COR-L47 (cell line): ENCODE results near the gene RBFA.
"Not testable (repeated sequence)": the region's sequence is repeated elsewhere in the genome, so short reads cannot be mapped to it uniquely, and the experiment has no call there.

Experiments used
- DNase-seq: peaks from one replicate; lab custom pipeline; 2025; lab: John Stamatoyannopoulos, UW

Gene RBFA, protein sequence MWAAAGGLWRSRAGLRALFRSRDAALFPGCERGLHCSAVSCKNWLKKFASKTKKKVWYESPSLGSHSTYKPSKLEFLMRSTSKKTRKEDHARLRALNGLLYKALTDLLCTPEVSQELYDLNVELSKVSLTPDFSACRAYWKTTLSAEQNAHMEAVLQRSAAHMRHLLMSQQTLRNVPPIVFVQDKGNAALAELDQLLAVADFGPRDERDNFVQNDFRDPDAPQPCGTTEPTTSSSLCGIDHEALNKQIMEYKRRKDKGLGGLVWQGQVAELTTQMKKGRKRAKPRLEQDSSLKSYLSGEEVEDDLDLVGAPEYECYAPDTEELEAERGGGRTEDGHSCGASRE

DNA sequence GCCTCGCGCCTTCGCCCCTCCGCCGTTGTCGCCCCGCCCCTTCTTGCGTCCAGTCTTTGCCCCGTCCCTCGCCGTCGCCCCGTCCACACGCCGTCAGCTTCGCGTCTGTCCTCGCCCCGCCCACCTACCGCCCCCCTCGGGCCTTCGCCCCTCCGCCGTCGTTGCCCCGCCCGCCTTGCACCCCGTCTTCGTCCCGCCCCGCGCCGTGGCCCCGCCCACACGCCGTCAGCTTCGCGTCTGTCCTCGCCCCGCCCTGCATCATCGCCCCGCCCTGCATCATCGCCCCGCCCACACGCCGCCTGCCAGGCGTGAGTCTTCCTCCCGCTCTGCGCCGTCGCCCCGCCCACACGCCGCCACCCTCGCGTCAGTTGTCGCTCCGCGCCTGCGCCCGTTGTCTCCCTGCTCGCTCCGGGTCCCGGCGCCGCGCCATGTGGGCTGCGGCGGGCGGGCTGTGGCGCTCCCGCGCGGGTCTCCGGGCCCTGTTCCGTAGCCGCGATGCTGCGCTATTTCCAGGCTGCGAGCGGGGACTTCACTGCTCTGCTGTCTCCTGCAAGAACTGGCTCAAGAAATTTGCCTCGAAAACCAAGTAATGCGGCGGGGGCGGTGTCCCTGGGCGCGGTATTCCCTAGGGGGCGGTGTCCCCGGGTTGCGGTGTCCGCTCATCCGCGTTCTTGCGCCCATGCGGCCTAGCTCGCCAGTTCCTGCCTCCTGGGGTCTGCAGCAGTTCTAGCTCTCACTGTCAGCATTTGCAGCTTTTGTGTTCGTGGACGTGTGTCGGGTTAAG, at the start of gene RBFA:
RBFA (plus strand) TSS at position 367 of the 784 bp plus-strand sequence; CDS start at position 429, 62 bp downstream.
- DNase-seq: peak; percentile 100

DNA sequence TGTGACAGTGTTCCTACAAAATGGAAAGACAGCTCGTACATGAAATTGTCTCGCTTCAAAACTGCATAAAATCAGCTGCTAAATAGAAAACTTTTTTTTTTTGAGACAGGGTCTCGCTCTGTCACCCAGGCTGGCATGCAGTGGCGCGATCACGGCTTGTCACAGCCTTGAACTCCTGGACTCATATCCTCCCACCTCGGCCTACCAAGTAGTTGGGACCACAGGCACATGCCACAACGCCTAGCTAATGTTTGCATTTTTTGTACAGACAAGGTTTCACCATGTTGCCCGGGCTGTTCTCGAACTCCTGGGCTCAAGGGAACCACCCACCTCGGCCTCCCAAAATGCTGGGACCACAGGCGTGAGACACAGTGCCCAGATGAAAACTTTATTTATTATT, 49.1 kb upstream of the RBFA start:
- no peak for DNase-seq

DNA sequence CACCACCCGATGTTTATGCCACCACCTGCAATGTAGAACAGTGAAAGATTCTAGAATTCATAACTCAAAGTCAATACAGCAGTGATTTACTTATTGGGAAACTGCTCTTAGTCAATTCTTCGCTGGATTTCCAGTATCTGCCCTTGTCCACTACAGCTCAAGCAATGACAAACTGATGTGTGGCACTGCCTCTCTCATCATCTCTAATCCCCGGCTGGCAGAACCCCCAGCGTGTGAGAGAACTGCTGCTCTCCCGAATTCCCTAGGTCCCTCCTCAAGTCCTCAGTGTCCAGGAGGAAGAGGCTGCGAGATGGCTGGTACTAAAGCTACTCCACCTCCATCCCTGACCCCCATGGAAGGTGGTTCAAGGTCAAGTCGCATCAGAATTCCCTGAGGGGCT, 47.5 kb upstream of the RBFA start:
- no peak for DNase-seq

DNA sequence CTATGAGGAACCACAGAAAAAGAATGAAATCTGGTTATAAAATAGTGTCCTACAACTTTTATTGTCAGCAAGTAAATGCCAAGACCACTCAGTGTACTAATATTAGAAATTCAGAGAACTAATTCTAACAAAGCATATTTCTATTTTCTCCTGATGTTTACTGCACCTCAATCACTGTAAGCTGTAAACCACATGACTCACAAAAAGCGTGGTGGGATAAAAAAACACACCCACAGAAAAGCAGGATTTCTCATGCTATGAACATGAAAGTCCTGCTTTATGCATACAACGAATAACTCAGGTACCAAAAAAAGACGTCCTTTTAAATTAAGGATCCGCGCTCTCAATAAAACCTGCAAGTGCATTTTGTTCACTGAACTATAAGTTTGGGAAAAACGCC, 46.7 kb upstream of the RBFA start:
- DNase-seq: no peak

DNA sequence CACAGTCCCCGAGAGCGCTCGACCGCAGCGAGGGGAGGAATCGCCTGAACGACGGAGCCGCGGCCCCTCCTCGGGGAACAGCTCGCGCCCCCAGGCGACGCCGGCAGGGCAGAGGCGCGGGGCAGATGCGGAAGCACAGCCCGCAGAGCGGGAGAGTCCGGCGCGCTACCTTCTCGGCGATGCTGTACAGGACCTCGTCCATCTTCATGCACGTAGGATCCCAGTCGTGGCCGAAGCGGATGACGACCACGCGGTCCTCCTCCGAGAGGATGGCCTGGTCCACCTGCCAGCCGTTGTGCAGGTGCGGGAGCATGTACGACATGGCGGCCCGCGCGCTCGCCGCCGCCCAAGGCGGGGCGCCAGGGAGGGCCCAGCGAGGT, 46.2 kb upstream of the RBFA start:
- peak; percentile 70 for DNase-seq

GRCh38 chr18:79988451-79989194, 45.6 kb upstream of the RBFA start, which contains the start of gene TXNL4A:
Gene TXNL4A (minus strand): TSS chr18:79988563. CDS start chr18:79988392, 171 bp downstream.
- DNase-seq: peak; percentile 93

GRCh38 chr18:79989195-79989497, 45.1 kb upstream of the RBFA start:
- no peak for DNase-seq

- no peak for DNase-seq
Observed at GRCh38 chr18:79991494-79991893, 42.7 kb upstream of the RBFA start.

DNA sequence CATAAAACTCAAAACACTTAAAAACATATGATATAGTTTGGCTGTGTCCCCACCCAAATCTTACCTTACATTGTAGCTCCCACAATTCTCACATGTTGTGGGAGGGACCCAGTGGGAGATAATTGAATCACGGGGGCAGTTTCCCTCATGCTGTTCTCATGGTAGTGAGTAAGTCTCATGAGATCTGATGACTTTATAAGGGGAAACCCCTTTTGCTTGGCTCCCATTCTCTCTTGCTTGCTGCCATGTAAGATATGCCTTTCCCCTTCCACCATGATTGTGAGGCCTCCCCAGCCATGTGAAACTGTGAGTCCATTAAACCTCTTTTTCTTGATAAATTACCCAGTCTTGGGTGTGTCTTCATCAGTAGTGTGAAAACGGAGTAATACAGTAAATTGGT, 34.5 kb upstream of the RBFA start:
- not testable (repeated sequence) for DNase-seq

- no peak for DNase-seq
Observed at GRCh38 chr18:80000877-80001276, 33.4 kb upstream of the RBFA start.

DNA sequence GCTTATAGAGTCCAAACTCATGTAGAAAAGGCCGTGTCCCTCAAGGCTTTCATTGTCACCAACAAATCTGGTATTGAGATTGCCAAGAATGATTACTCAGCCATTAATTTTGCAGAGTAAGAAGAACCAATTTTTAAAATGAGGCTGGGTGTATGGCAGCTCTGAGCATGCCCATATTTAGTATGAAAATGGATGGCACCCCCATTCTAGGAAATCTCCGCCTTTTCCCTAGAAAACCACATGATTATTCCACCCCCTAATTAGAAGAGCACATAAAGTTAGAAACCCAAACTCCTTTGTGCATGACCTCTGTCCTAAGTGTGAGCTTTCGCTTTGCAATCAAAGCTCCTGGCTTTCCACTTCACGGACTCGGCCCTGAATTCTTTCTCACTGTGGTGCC, 31.8 kb upstream of the RBFA start:
- no peak for DNase-seq

DNA sequence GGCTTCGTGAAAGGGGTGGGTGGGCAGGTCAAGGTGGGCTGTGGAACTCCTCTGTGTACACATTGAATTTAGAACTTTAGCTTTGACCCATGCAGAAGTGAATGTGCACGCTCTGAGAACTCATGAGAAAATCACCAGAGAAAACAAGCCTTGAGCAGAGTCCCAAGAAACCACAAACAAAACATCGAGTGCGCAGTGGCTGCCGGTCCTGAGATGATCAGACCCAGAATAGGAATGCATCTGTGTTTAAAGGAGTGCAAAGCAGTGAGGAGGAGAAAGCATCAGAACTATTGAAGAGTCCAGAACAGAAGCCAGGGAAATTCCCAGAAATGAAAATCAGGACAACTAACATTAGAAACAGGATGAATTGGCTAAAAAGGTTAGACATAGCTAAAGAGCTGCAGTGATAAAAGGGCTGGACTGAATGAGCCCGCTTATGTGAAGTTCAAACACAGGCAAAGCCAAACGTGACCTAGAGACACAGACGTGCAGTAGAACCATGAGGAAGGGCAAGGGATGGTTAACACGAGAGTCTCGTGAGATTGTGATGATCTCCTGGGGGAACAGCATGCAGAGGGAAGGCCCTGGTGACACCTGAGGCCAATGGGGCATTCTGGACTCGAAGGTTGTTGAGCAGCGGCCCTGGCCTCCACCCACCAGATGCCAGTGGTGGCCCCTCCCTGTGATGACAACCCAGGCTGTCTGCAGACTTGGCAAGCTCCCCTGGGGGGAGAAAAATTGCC, 29.5 kb upstream of the RBFA start:
- DNase-seq: no peak

DNA sequence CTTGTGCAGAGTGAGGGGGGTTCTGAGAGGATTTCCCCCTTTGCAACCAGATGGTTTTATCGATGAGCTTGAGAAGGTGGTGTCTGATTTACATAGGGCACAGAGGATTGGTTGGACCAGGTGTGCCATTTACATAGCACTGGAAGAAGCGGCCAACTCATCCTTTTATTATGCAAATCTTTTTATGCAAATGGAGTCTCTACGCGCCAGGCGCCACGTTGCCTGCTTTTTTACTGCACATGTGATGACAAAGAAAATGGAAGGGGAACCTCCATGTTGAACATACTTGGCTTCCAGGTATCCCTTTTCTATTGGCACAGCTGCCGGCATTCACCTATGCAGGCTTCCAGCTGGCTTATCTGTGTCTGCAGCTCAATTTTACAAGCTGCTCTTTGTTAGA, 27.5 kb upstream of the RBFA start:
- no peak for DNase-seq

- DNase-seq: no peak
Observed at GRCh38 chr18:80009661-80010550, 24.3 kb upstream of the RBFA start.

DNA sequence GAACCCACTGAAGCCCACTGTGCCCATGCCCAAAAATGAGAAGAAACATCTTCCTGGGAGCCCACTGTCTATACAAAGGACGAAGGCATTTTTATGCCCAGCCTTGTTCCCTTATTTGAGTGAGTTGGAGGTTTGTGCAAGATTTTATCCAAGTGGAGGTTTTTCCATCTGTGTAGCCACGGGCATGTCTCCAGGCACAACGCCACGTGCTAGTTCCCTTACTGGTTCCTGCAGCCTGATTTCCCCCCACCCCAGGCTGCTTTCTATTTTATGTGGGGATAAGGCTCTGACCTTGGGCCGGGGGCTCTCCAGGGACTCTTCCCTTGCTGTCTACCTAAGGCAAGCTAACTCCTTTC, 23.7 kb upstream of the RBFA start:
- DNase-seq: no peak

GRCh38 chr18:80011496-80012137, 22.6 kb upstream of the RBFA start:
- not testable (repeated sequence) for DNase-seq

- no peak for DNase-seq
Observed at GRCh38 chr18:80012714-80013113, 21.5 kb upstream of the RBFA start.

- no peak for DNase-seq
Observed at GRCh38 chr18:80022613-80023012, 11.6 kb upstream of the RBFA start.

DNA sequence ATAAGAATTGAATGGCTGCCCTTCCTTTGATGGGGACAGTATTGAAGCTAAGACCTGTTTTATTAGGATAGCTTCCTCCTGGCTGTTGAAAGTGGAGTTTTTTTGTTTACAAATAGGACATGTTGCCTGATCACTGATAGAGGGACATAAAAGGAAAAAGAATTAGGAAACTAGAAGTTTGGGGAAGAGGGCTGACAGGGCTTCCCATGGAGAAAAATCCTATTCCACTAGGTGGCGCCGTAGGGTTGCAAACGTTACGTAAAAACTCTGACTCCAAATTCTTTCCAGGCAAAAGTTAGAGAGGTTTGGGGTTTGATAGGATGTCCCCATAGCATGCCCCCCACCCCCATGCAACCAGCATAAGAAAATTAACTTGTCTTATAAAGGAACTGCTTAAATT, 11.1 kb upstream of the RBFA start:
- DNase-seq: no peak

DNA sequence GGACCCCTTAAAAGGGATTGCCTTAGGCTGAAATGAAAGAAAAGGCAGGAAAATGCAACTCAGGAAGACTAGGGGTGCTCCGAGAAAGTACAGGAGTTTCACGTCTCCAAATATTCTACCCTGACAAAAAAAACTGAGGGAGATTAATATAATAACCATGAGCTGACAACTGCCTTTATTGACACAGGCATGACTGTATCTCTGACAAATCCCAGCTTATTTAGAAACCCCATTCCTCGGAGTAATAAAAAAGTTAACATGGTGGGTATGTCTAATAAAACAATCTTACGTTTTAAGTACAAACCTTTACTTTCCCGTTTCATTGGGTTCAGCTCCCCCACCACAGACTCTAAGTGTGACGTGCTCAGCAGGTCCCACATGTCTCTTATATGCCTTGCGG, 7.9 kb upstream of the RBFA start:
- no peak for DNase-seq

DNA sequence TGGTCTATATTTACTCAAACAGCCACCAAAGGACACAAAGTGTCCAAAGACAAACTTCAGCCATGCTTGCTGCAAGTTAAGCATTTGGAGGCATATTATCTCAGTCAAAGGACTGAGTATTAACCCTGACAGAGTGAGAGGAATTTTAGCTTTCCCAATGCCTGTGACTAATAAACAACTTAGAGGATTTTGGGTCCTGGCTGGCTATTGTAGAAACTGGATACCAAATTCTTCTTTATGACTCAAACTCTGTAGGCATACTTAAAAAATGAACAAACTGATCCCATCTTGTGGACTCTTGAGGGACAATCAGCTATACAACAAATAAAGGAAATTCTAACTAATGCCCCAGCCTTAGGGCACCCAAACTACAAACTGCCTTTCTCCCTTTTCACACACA, 6.5 kb upstream of the RBFA start:
- not testable (repeated sequence) for DNase-seq
